ENCODE measurements around the gene BRD2. TPM values are rescaled to one million over a fixed set of nuclear protein-coding genes. Genes with fewer than 3 reads are reported as not detected.

The BRD2 gene
- total and polyA plus RNA-seq, 9 of the 15 experiments (the other 6 are each of a cell fraction or from before 2014, with no cell fraction given) = 19.0 to 252 (median 181) TPM

DNA sequence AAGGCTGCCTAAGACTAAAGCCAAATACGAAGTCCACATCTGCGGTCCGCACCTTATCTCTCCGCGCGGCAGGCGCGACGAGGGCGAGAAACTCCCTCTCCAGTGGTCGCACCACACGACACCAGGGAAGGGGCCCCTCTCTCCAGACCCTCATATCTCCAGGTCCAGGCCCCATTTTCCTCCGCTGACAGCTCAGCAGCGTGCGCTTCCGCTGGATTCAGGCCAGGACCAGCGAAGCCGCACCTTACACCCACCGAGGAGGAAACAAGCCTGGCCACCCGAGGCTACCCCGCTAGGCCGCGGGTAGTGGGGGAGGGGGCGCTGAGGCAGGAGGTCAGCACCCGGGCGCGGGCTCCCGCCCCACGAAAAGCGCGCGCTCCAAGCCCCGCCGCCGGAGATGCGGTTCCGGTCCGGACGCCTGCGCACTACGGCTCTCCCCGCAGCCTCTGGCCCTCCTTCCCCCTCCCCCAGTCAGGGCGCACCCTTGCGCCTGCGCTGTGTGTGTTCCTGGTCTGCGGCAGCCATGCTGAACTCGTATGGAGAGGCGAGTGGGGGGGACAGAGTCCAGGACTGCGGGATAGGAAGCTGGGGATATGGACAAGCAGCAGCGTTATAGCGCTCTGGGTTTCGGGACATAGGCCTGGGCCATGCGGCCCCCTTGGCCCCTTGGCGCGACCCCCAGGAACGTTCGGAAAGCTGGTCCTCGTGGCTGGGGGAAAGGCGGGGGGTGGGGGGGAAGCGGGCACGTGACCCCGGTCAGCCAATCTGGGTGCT is at the start of gene BRD2 (continued):
- TF ChIP-seq REST (IDR thresholded peaks at IDR 0.05; ENCODE audit: borderline replicate concordance) (no peak; the same call in 1 of the 2 replicates), REST (CRISPR knock-in tag; IDR thresholded peaks at IDR 0.05; ENCODE audit: low read depth) (0 out of 2 replicates have a peak, but pooled peaks have one; percentile 69), SMAD4 (CRISPR knock-in tag; conservative IDR thresholded peaks at IDR 0.05) (peak; percentile 86), PRPF4 (IDR thresholded peaks at IDR 0.05; ENCODE audit: insufficient read depth, low read depth, low read length, poor library complexity, severe bottlenecking) (peak; percentile 86), ZNF134 (CRISPR knock-in tag; conservative IDR thresholded peaks at IDR 0.05) (0 out of 2 replicates have a peak, but pooled peaks have one; percentile 9), SRSF3 (IDR thresholded peaks at IDR 0.05; ENCODE audit: insufficient read depth, low read length) (0 out of 2 replicates have a peak, but pooled peaks have one; percentile 24), ELF1 (tag; IDR thresholded peaks at IDR 0.05) (no peak), MTA2 (IDR thresholded peaks at IDR 0.05; ENCODE audit: low read depth) (peak; percentile 23; the same call in 1 of the 2 replicates), CREB3L1 (IDR thresholded peaks at IDR 0.05; ENCODE audit: borderline replicate concordance, low read depth) (peak; percentile 94), SRF (CRISPR knock-in tag; IDR thresholded peaks at IDR 0.05) (peak in 1 of 2 experiments; percentile 29; a peak in 1 of 4 replicates), RFX5 (IDR thresholded peaks at IDR 0.05; ENCODE audit: low read depth, low read length) (no peak), POLR2B (IDR thresholded peaks at IDR 0.05; ENCODE audit: low read depth, partially characterized antibody) (no peak), DMBX1 (CRISPR knock-in tag; IDR thresholded peaks at IDR 0.05; ENCODE audit: borderline replicate concordance) (peak; percentile 75), SMARCA5 (IDR thresholded peaks at IDR 0.05) (no peak), RFX1 (IDR thresholded peaks at IDR 0.05) (no peak)
- TF ChIP-seq, protein P1, sequence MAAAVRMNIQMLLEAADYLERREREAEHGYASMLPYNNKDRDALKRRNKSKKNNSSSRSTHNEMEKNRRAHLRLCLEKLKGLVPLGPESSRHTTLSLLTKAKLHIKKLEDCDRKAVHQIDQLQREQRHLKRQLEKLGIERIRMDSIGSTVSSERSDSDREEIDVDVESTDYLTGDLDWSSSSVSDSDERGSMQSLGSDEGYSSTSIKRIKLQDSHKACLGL (CRISPR knock-in tag; IDR thresholded peaks at IDR 0.05; ENCODE audit: borderline replicate concordance, poor library complexity, severe bottlenecking) = no peak
- TF ChIP-seq, protein P2, sequence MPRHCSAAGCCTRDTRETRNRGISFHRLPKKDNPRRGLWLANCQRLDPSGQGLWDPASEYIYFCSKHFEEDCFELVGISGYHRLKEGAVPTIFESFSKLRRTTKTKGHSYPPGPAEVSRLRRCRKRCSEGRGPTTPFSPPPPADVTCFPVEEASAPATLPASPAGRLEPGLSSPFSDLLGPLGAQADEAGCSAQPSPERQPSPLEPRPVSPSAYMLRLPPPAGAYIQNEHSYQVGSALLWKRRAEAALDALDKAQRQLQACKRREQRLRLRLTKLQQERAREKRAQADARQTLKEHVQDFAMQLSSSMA (CRISPR knock-in tag; IDR thresholded peaks at IDR 0.05) = 0 out of 2 replicates have a peak, but pooled peaks have one; percentile 34

Measured in K562 (cell line).